Skeletal muscle tissue (tissue), 4 donors: ENCODE data around the gene IFI27. TPM values are rescaled to one million over a fixed set of nuclear protein-coding genes. Genes with fewer than 3 reads are reported as not detected.
"Not testable (repeated sequence)": the region's sequence is repeated elsewhere in the genome, so short reads cannot be mapped to it uniquely, and the experiment has no call there.

Experiments used
- H3K27ac ChIP-seq: one replicate; pipeline ENCODE4 v1.7.0; 2013; ENCODE audit warnings: mild to moderate bottlenecking, low read depth, low read length, inconsistent platforms
- H3K27me3 ChIP-seq, 3 donors: one replicate each; pipeline ENCODE4 v1.7.0; 2013; ENCODE audit warnings: low read length in 3 of 3; ENCODE audit not compliant: control insufficient read depth in 3 of 3, insufficient read depth in 3 of 3
- H3K36me3 ChIP-seq, 3 donors: one replicate each; pipeline ENCODE4 v1.7.0; 2013; ENCODE audit warnings: low read length in 3 of 3; ENCODE audit not compliant: control insufficient read depth in 3 of 3, insufficient read depth in 3 of 3
- H3K4me1 ChIP-seq, 3 donors: one replicate each; pipeline ENCODE4 v1.7.0; 2013; ENCODE audit warnings: low read length in 3 of 3, mild to moderate bottlenecking in 3 of 3; ENCODE audit not compliant: control insufficient read depth in 3 of 3, insufficient read depth in 3 of 3
- H3K4me3 ChIP-seq, 3 donors: one replicate each; pipeline ENCODE4 v1.7.0; 2013; ENCODE audit warnings: low read length in 3 of 3
- H3K9ac ChIP-seq, 3 donors: one replicate each; pipeline ENCODE4 v1.7.0; 2013; ENCODE audit warnings: low read length in 3 of 3, mild to moderate bottlenecking in 3 of 3, moderate library complexity in 2 of 3, low read depth in 1 of 3
- H3K9me3 ChIP-seq, 3 donors: one replicate each; pipeline ENCODE4 v1.7.0; 2013; ENCODE audit warnings: low read length in 3 of 3; ENCODE audit not compliant: control insufficient read depth in 3 of 3
- total RNA-seq: library from RNA; depleted of rRNA; stranded (reverse); fragments of >200 nt; gene quantifications from one replicate; pipeline ENCODE4 v1.2.3, GENCODE V29; 2014
- donor health status: Osteomylitis.

The IFI27 gene
- total RNA-seq, 1 donor from 2014 or later, result 1.6 TPM

- peaks cover 0 to 15% (median 12%) of the 10 kb centered on the region in 3 donors for H3K27me3 ChIP-seq
- H3K4me1 ChIP-seq, result no peaks in the 10 kb centered on the region
- H3K4me3 ChIP-seq, result no peak overlapping the region
- no peak overlapping the region for H3K27ac ChIP-seq
- no peak overlapping the region for H3K9ac ChIP-seq
- no peaks in the 10 kb centered on the region for H3K36me3 ChIP-seq
- no peaks in the 10 kb centered on the region for H3K9me3 ChIP-seq
Observed at GRCh38 chr14:94142836-94143235, 32.3 kb downstream of the IFI27 start.

DNA sequence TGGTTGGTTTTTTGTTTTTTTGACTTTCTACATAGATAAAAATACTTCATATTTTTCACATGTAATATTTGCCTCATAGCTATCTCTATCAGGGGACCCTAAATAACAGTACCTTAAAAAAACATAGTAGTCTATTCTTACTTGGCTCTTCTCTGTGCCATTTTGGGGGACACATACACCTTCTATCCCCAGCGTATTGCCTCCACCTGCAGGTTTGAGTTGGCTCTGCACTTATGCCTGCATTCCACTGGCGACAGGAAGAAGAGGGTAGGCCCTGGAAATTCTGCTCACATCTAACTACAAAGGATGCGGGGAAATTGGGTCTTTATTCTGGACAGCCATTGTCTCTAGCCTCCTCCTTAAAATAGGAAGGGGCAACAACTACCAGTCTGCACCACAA, 32.7 kb downstream of the IFI27 start:
- peaks cover 0 to 12% (median 8%) of the 10 kb centered on the region in 3 donors for H3K27me3 ChIP-seq
- H3K9ac ChIP-seq, result no peak overlapping the region
- H3K27ac ChIP-seq, result no peak overlapping the region
- no peaks in the 10 kb centered on the region for H3K4me1 ChIP-seq
- H3K9me3 ChIP-seq, result no peaks in the 10 kb centered on the region
- no peak overlapping the region for H3K4me3 ChIP-seq
- no peaks in the 10 kb centered on the region for H3K36me3 ChIP-seq

DNA sequence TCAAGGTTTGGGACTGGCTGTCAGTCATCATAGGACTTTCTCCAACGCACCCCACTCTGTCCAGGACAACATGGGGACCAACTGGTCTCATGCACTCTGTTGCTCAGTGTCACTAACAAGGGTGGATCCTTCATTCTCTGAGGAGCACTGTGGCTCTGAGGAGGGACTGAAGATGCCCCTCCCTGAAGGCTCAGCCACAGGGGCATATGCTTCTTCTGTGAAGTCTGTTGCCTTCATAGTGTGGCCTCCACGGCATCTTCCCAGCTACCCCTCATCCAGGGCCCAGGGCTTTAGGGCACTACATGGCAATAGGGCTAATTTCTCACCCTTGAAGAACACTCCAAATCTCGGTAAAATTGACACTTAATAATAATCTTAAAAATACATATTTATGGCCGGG, 33.2 kb downstream of the IFI27 start:
- Histone ChIP-seq H3K36me3 (no peaks in the 10 kb centered on the region), H3K27ac (no peak overlapping the region), H3K4me1 (no peaks in the 10 kb centered on the region), H3K27me3 (peaks cover 0 to 8% (median 5%) of the 10 kb centered on the region in 3 donors), H3K9ac (no peak overlapping the region), H3K4me3 (no peak overlapping the region), H3K9me3 (no peaks in the 10 kb centered on the region)

- Histone ChIP-seq H3K4me3 (no peak overlapping the region), H3K36me3 (no peaks in the 10 kb centered on the region), H3K4me1 (no peaks in the 10 kb centered on the region), H3K9ac (no peak overlapping the region), H3K9me3 (no peaks in the 10 kb centered on the region), H3K27me3 (peaks cover 0 to 2% (median 0%) of the 10 kb centered on the region in 3 donors), H3K27ac (no peak overlapping the region)
Observed at GRCh38 chr14:94144765-94145164, 34.2 kb downstream of the IFI27 start.

- no peak overlapping the region for H3K4me3 ChIP-seq
- no peaks in the 10 kb centered on the region for H3K9me3 ChIP-seq
- no peaks in the 10 kb centered on the region for H3K36me3 ChIP-seq
- no peaks in the 10 kb centered on the region for H3K27me3 ChIP-seq
- H3K27ac ChIP-seq, result no peak overlapping the region
- no peak overlapping the region for H3K9ac ChIP-seq
- no peaks in the 10 kb centered on the region for H3K4me1 ChIP-seq
Observed at GRCh38 chr14:94145902-94146527, 35.5 kb downstream of the IFI27 start.

- Histone ChIP-seq H3K4me3 (no peak overlapping the region), H3K9me3 (no peaks in the 10 kb centered on the region), H3K4me1 (no peaks in the 10 kb centered on the region), H3K27ac (no peak overlapping the region), H3K27me3 (peaks cover 2 to 8% (median 3%) of the 10 kb centered on the region in 3 donors), H3K36me3 (no peaks in the 10 kb centered on the region), H3K9ac (no peak overlapping the region)
Observed at GRCh38 chr14:94152676-94153075, 42.1 kb downstream of the IFI27 start.

- no peak overlapping the region for H3K9ac ChIP-seq
- no peak overlapping the region for H3K4me3 ChIP-seq
- H3K27me3 ChIP-seq, result peaks cover 2 to 11% (median 3%) of the 10 kb centered on the region in 3 donors
- H3K27ac ChIP-seq, result no peak overlapping the region
- H3K4me1 ChIP-seq, result no peaks in the 10 kb centered on the region
- no peaks in the 10 kb centered on the region for H3K36me3 ChIP-seq
- no peaks in the 10 kb centered on the region for H3K9me3 ChIP-seq
Observed at GRCh38 chr14:94153750-94154342, 43.3 kb downstream of the IFI27 start.

- H3K9ac ChIP-seq, result not testable (repeated sequence)
Observed at GRCh38 chr14:94156143-94156542, 45.6 kb downstream of the IFI27 start.

GRCh38 chr14:94157197-94157596, 46.7 kb downstream of the IFI27 start:
- Histone ChIP-seq H3K27me3 (peaks cover 2 to 11% (median 3%) of the 10 kb centered on the region in 3 donors), H3K27ac (no peak overlapping the region), H3K9me3 (no peaks in the 10 kb centered on the region), H3K9ac (no peak overlapping the region), H3K4me3 (no peak overlapping the region), H3K4me1 (peaks cover 0 to 2% (median 0%) of the 10 kb centered on the region in 3 donors), H3K36me3 (no peaks in the 10 kb centered on the region)

More at GRCh38 chr14:94156143-94156542, 45.6 kb downstream of the IFI27 start:
- not testable (repeated sequence) for H3K4me1 ChIP-seq, H3K27ac ChIP-seq, H3K9me3 ChIP-seq, H3K36me3 ChIP-seq, H3K4me3 ChIP-seq
- H3K27me3 ChIP-seq, result peaks cover 2 to 11% (median 3%) of the 10 kb centered on the region in 3 donors

- H3K27ac ChIP-seq, result no peak overlapping the region
- no peaks in the 10 kb centered on the region for H3K9me3 ChIP-seq
- no peak overlapping the region for H3K4me3 ChIP-seq
- peaks cover 0 to 2% (median 0%) of the 10 kb centered on the region in 3 donors for H3K4me1 ChIP-seq
- no peak overlapping the region for H3K9ac ChIP-seq
- H3K27me3 ChIP-seq, result peaks cover 2 to 11% (median 3%) of the 10 kb centered on the region in 3 donors
- H3K36me3 ChIP-seq, result no peaks in the 10 kb centered on the region
Observed at GRCh38 chr14:94158239-94158883, 47.8 kb downstream of the IFI27 start.
